Tibial artery (tissue), 4 donors: Measurements from ENCODE around the gene IL3.

ENCODE experiments used
- DNase-seq, 2 donors: peaks; one replicate each; pipeline ENCODE4 v3.0.0-alpha.2; 2019
- H3K27ac ChIP-seq, 2 donors: fragments of 200-600 bp; sonication (generic) in 1 of 2; 1 replicate in 1 of 2; 2 replicates in 1 of 2; pipeline ENCODE4 v1.5.1; 2018 to 2019; ENCODE audit warnings: mild to moderate bottlenecking in 1 of 2
- H3K27me3 ChIP-seq, 2 donors: fragments of 200-600 bp; sonication (generic) in 1 of 2; one replicate each; pipeline versions ENCODE4 v1.5.1 to v1.6.0; 2016 to 2019
- H3K36me3 ChIP-seq, 3 donors: fragments of 200-600 bp; sonication (generic) in 2 of 3; one replicate each; pipeline ENCODE4 v1.5.1; 2016 to 2019; ENCODE audit warnings: mild to moderate bottlenecking in 2 of 3
- H3K4me1 ChIP-seq, 4 donors: fragments of 200-600 bp; sonication (generic) in 2 of 4; 1 replicate in 3 of 4; 2 replicates in 1 of 4; pipeline ENCODE4 v1.5.1; 2016 to 2019
- H3K4me3 ChIP-seq, 2 donors: fragments of 200-600 bp; sonication (generic) in 1 of 2; 1 replicate in 1 of 2; 2 replicates in 1 of 2; pipeline ENCODE4 v1.5.1; 2018 to 2019; ENCODE audit warnings: mild to moderate bottlenecking in 2 of 2
- H3K9me3 ChIP-seq, 3 donors: fragments of 200-600 bp; sonication (generic) in 1 of 3; one replicate each; pipeline ENCODE4 v1.5.1; 2016 to 2019
- intact Hi-C: fragments of 100-400 bp; cut with DNase I; formaldehyde crosslinking; loops from one replicate; pipeline ENCODE4 v1.15.0; 2023; ENCODE audit warnings: low total_unique reads
- TF ChIP-seq, protein P1 (sequence below), 2 experiments: fragments of 200-600 bp in 1 of 2; fragments of 450-650 bp in 1 of 2; IDR thresholded peaks; one replicate each; pipeline ENCODE4 v1.5.1; 2017 to 2019; ENCODE audit warnings: antibody characterized with exemption in 2 of 2, mild to moderate bottlenecking in 1 of 2, moderate library complexity in 1 of 2

The IL3 gene

DNA sequence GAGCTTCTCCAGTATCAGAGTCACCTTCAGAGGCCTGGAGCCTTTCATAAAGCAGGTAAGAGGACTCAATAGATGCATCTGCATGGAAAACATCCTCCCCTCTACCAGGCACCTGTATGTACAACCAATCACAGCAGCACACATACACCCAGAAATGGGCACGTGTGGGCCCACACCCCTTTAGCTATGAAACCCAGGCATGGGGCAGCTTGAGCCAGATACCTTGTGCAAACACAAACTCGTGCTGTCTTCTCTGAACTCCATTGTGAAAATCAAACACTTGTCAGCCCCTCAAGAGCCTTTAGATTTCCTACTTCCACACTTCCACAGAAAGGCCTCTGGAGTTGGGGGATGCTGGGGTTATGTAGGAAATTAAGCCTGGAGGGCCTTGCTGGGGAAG lies 12.1 kb downstream of the IL3 start:
- Histone ChIP-seq H3K27ac (no peak overlapping the region), H3K4me3 (no peak overlapping the region), H3K9me3 (no peaks in the 10 kb centered on the region), H3K36me3 (no peaks in the 10 kb centered on the region), H3K27me3 (no peaks in the 10 kb centered on the region), H3K4me1 (no peaks in the 10 kb centered on the region)
- no peak for DNase-seq
- intact Hi-C loops: no loop called here
- TF ChIP-seq, protein P1, sequence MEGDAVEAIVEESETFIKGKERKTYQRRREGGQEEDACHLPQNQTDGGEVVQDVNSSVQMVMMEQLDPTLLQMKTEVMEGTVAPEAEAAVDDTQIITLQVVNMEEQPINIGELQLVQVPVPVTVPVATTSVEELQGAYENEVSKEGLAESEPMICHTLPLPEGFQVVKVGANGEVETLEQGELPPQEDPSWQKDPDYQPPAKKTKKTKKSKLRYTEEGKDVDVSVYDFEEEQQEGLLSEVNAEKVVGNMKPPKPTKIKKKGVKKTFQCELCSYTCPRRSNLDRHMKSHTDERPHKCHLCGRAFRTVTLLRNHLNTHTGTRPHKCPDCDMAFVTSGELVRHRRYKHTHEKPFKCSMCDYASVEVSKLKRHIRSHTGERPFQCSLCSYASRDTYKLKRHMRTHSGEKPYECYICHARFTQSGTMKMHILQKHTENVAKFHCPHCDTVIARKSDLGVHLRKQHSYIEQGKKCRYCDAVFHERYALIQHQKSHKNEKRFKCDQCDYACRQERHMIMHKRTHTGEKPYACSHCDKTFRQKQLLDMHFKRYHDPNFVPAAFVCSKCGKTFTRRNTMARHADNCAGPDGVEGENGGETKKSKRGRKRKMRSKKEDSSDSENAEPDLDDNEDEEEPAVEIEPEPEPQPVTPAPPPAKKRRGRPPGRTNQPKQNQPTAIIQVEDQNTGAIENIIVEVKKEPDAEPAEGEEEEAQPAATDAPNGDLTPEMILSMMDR (IDR thresholded peaks at IDR 0.05): no peak

DNA sequence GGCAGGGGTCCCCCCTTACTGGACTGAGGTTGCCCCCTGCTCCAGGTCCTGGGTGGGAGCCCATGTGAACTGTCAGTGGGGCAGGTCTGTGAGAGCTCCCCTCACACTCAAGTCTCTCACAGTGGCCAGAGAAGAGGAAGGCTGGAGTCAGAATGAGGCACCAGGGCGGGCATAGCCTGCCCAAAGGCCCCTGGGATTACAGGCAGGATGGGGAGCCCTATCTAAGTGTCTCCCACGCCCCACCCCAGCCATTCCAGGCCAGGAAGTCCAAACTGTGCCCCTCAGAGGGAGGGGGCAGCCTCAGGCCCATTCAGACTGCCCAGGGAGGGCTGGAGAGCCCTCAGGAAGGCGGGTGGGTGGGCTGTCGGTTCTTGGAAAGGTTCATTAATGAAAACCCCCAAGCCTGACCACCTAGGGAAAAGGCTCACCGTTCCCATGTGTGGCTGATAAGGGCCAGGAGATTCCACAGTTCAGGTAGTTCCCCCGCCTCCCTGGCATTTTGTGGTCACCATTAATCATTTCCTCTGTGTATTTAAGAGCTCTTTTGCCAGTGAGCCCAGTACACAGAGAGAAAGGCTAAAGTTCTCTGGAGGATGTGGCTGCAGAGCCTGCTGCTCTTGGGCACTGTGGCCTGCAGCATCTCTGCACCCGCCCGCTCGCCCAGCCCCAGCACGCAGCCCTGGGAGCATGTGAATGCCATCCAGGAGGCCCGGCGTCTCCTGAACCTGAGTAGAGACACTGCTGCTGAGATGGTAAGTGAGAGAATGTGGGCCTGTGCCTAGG lies 13.0 kb downstream of the IL3 start, which contains the start of gene CSF2:
CSF2 (plus strand) TSS at position 559 of the 783 bp plus-strand sequence; CDS start at position 594, 35 bp downstream.
- Histone ChIP-seq H3K4me3 (no peak within 1 kb of the TSS), H3K9me3 (no peaks in the 10 kb centered on the region), H3K36me3 (no peaks in the 10 kb centered on the region), H3K27me3 (no peaks in the 10 kb centered on the region), H3K4me1 (no peaks in the 10 kb centered on the region), H3K27ac (no peak within 1 kb of the TSS)
- DNase-seq: no peak
- TF ChIP-seq, protein P1 (IDR thresholded peaks at IDR 0.05): no peak
- intact Hi-C loops: no loop called here

DNA sequence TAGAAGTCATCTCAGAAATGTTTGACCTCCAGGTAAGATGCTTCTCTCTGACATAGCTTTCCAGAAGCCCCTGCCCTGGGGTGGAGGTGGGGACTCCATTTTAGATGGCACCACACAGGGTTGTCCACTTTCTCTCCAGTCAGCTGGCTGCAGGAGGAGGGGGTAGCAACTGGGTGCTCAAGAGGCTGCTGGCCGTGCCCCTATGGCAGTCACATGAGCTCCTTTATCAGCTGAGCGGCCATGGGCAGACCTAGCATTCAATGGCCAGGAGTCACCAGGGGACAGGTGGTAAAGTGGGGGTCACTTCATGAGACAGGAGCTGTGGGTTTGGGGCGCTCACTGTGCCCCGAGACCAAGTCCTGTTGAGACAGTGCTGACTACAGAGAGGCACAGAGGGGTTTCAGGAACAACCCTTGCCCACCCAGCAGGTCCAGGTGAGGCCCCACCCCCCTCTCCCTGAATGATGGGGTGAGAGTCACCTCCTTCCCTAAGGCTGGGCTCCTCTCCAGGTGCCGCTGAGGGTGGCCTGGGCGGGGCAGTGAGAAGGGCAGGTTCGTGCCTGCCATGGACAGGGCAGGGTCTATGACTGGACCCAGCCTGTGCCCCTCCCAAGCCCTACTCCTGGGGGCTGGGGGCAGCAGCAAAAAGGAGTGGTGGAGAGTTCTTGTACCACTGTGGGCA lies 13.8 kb downstream of the IL3 start:
- H3K27ac ChIP-seq: no peak overlapping the region
- intact Hi-C loops: no loop called here
- no peaks in the 10 kb centered on the region for H3K9me3 ChIP-seq
- no peak overlapping the region for H3K4me3 ChIP-seq
- TF ChIP-seq, protein P1 (IDR thresholded peaks at IDR 0.05): no peak
- DNase-seq: no peak
- no peaks in the 10 kb centered on the region for H3K27me3 ChIP-seq
- H3K4me1 ChIP-seq: no peaks in the 10 kb centered on the region
- no peaks in the 10 kb centered on the region for H3K36me3 ChIP-seq

DNA sequence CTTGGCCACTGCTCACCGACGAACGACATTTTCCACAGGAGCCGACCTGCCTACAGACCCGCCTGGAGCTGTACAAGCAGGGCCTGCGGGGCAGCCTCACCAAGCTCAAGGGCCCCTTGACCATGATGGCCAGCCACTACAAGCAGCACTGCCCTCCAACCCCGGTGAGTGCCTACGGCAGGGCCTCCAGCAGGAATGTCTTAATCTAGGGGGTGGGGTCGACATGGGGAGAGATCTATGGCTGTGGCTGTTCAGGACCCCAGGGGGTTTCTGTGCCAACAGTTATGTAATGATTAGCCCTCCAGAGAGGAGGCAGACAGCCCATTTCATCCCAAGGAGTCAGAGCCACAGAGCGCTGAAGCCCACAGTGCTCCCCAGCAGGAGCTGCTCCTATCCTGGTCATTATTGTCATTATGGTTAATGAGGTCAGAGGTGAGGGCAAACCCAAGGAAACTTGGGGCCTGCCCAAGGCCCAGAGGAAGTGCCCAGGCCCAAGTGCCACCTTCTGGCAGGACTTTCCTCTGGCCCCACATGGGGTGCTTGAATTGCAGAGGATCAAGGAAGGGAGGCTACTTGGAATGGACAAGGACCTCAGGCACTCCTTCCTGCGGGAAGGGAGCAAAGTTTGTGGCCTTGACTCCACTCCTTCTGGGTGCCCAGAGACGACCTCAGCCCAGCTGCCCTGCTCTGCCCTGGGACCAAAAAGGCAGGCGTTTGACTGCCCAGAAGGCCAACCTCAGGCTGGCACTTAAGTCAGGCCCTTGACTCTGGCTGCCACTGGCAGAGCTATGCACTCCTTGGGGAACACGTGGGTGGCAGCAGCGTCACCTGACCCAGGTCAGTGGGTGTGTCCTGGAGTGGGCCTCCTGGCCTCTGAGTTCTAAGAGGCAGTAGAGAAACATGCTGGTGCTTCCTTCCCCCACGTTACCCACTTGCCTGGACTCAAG lies 14.6 kb downstream of the IL3 start:
- intact Hi-C loops: no loop called here
- no peaks in the 10 kb centered on the region for H3K4me1 ChIP-seq
- H3K4me3 ChIP-seq: no peak overlapping the region
- DNase-seq: no peak
- TF ChIP-seq, protein P1 (IDR thresholded peaks at IDR 0.05): no peak
- no peak overlapping the region for H3K27ac ChIP-seq
- H3K9me3 ChIP-seq: no peaks in the 10 kb centered on the region
- no peaks in the 10 kb centered on the region for H3K36me3 ChIP-seq
- no peaks in the 10 kb centered on the region for H3K27me3 ChIP-seq

DNA sequence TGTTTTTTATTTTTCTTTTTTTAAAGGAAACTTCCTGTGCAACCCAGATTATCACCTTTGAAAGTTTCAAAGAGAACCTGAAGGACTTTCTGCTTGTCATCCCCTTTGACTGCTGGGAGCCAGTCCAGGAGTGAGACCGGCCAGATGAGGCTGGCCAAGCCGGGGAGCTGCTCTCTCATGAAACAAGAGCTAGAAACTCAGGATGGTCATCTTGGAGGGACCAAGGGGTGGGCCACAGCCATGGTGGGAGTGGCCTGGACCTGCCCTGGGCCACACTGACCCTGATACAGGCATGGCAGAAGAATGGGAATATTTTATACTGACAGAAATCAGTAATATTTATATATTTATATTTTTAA lies 15.2 kb downstream of the IL3 start:
- Histone ChIP-seq H3K27me3 (no peaks in the 10 kb centered on the region), H3K27ac (no peak overlapping the region), H3K4me3 (no peak overlapping the region), H3K36me3 (no peaks in the 10 kb centered on the region), H3K9me3 (no peaks in the 10 kb centered on the region), H3K4me1 (no peaks in the 10 kb centered on the region)
- no peak for DNase-seq
- TF ChIP-seq, protein P1 (IDR thresholded peaks at IDR 0.05): no peak
- intact Hi-C loops: no loop called here
